HG02623 (cell line): ENCODE measurements around the gene THAP12.

Experiments
- ATAC-seq: cut with Tn5 transposase; IDR thresholded peaks from one replicate; pipeline ENCODE4 v1.9.1; 2021; ENCODE audit warnings: moderate library complexity; ENCODE audit not compliant: unreplicated experiment

The THAP12 gene

DNA sequence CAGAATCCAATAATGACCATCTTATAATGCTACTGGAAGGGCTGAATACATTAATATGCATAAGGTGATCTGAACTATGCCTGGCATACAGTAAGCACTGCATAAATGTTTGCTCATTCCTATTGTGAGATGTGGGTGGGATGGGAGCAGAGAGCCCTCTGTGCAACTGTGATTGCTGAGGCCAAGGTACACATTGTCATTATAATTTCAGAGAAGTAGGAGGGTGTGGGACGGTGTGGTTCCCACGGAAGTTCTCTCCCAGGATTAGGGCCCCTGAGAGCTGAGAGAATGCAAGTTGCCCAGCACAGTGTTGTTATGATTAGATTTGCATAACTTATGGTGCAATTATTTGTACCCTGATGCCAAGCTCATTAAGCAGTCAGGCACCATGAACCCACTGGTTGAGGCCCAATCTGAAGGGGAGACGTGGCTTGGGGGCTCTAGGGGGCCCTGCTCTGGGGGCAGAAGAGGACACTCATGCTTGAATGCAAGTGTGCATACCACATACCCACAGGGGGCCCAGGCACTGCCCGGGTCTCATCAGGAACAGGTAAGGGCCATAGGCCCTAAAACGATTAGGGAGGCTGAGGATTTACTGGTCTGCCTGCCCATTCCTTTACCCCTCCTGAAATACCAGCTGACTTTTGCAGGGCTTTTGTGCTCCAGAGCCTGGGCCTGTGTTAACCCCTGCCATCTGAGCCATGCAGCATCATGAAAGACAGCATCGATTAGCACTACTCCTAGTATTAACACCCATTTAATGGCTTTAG lies 72.8 kb downstream of the THAP12 start:
- ATAC-seq = no peak

DNA sequence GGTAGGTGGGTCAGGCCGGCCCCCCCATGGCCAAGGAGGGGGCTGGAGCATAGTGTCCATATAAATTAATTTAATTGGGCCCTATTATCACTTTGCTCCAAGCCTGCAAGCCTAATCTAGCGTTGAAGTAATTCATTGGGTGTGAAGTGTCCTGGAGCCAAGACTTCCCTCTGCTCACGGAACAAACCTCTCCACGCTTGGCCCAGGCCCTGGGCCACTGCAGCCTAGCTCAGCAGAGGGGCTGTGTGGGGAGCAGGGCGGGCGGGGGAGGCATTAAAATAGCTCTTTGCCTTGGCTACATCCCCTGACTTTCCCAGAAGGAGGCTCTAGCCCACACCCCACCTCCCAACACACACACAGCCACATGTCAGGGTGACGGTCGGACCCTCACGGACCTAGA lies 73.5 kb downstream of the THAP12 start:
- no peak for ATAC-seq

DNA sequence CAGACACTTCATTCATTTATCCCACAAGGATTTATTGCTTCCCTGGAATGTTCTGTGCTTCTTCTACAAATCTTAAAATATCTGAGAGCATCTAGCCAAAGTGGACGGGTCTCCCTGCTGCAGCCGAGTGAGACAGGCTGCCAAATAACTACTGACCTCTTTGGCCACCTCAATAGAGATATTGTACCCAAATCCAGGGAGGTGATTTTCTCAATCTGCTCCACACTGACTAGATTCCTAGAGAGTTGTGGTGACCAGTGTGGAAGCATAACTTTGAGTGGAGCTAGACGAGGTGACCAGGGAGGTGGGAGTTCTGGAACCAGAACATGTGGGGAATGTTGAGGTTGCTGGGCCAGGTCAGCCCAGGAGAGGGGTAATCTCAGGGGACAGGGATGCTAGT lies 77.5 kb downstream of the THAP12 start:
- ATAC-seq = no peak

DNA sequence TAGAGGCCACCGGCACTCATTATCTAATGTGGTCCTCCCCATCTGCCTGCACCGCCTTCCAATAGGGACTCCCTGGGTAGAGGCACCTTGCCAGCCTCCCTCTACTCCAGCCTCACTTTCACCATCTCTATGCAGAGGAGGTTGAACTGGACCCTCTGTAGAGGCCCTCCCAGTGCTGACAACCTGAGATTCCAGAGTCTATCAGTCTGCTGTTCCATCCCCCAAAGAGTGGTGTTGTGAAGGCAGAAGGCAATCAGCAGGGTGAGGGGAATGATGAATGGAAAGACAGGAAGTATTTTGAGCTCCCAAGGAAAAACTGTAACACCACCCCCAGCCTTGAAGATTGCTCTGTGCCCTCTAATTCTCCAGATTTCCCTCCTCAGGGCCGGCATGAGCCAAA lies 77.9 kb downstream of the THAP12 start:
- no peak for ATAC-seq
